ENCODE measurements around the gene ANKRD6. TPM values are rescaled to one million over a fixed set of nuclear protein-coding genes. Genes with fewer than 3 reads are reported as not detected.
"Not testable (repeated sequence)": the region's sequence is repeated elsewhere in the genome, so short reads cannot be mapped to it uniquely, and the experiment has no call there.

ANKRD6 gene
- total RNA-seq, 6 experiments from 2014 or later = 5.3 to 14.8 (median 8.3) TPM

DNA sequence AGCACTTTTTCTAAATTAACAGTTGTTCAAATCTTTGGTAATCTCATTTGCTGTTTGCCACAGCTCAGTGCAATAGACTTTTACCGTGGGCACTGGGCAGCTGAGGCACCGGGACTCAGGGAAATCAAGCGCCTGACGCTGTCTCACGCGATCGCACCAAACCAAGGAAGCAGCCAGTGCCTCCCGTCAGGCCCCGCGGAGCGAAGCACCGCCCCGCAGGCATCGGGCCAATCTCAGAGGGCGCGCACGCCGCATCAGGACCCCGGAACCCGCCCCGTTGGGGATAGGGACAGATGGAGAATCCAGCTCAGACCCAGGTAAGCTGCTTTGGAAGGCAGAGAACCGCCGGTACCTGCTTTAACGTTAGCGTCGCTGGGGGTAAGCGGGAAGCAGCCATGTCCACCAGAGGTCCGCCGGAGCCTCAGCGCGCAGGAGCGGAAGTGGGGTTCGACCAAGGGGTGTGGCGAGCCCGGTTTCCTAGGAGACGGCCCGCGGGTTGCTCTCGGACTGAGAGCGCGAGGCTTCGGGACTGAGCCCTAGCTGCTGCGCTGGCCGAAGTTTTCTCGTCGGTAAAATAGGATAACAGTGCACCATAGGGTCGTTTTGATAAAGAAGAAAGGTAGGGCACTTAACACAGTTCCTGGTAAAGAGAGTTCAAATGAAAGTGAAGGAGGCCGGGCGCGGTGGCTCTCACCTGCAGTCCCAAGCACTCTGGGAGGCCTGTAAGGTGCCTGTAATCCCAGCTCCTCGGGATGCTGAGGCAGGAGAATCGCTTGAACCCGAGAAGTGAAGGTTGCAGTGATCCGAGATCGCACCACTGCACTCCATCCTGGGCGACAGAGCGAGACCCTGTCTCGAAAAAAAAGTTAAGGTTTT lies 205.6 kb downstream of the ANKRD6 start, which contains the start of gene LYRM2:
Gene LYRM2 (minus strand): TSS at position 428 of the 876 bp plus-strand sequence. CDS start 31 bp downstream, at position 397.
- H3K4me1 ChIP-seq = peaks cover 0 to 18% (median 5%) of the 10 kb centered on the region in 4 donors
- intact Hi-C loops (cut with DNase I) = no loop called here
- H3K9me3 ChIP-seq = no peaks in the 10 kb centered on the region
- H3K36me3 ChIP-seq = peaks cover 0 to 11% (median 6%) of the 10 kb centered on the region in 4 donors
- H3K4me3 ChIP-seq = peak within 1 kb of the TSS; percentile 73 to 96 (median 79)
- H3K27ac ChIP-seq = peak within 1 kb of the TSS; percentile 81 to 89 (median 82)
- TF ChIP-seq, protein P1, sequence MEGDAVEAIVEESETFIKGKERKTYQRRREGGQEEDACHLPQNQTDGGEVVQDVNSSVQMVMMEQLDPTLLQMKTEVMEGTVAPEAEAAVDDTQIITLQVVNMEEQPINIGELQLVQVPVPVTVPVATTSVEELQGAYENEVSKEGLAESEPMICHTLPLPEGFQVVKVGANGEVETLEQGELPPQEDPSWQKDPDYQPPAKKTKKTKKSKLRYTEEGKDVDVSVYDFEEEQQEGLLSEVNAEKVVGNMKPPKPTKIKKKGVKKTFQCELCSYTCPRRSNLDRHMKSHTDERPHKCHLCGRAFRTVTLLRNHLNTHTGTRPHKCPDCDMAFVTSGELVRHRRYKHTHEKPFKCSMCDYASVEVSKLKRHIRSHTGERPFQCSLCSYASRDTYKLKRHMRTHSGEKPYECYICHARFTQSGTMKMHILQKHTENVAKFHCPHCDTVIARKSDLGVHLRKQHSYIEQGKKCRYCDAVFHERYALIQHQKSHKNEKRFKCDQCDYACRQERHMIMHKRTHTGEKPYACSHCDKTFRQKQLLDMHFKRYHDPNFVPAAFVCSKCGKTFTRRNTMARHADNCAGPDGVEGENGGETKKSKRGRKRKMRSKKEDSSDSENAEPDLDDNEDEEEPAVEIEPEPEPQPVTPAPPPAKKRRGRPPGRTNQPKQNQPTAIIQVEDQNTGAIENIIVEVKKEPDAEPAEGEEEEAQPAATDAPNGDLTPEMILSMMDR (IDR thresholded peaks at IDR 0.05) = peak in 2 of 4 donors; percentile 8 to 26
- TF ChIP-seq POLR2A (IDR thresholded peaks at IDR 0.05) = peak; percentile 81
- peak; percentile 97 to 99 (median 98) for ATAC-seq
- H3K27me3 ChIP-seq = no peaks in the 10 kb centered on the region
- 2% methylated on average over 48 of the region's 58 CpGs for WGBS (ENCODE audit: insufficient coverage, low coverage, low lambda C conversion rate, missing lambda C conversion rate)
- DNase-seq = peak; percentile 96 to 98 (median 96)

DNA sequence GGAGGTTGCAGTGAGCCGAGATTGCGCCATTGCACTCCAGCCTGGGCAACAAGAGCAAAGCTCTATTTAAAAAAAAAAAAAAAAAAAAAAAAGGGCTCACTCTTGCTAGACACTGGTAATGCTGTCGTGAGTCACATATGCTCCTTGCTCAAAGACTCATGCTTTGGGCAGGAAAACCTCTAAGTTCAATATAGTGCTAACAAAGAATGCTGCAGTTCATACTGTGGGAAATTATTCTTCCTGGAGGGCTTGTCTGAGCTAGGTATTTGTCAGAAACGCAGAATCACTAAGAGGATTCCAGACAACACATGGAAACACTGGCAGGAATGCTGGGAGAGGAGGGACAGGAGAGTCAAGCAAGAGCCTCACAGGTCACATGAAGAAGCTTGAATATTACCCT lies 207.9 kb downstream of the ANKRD6 start:
- ATAC-seq = no peak
- 93% methylated on average over 4 of the region's 4 CpGs for WGBS (ENCODE audit: insufficient coverage, low coverage, low lambda C conversion rate, missing lambda C conversion rate)

DNA sequence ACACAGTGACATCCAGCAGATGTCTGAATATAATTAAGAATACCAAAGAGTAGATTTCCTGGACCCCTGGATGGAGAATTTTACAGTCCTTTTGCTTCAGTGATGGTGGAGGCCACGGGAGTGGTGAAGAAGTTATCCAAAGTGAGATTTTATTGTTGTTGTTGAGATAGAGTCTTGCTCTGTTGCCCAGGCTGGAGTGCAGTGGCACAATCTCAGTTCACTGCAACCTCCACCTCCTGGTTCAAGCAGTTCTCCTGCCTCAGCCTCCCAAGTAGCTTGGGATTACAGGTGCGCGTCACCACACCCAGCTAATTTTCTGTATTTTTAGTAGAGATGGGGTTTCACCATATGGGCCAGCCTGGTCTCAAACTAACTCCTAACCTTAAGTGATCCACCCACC lies 208.6 kb downstream of the ANKRD6 start:
- DNase-seq; intact Hi-C loops (cut with DNase I); H3K9me3 ChIP-seq; H3K4me3 ChIP-seq; H3K27ac ChIP-seq; H3K27me3 ChIP-seq; ATAC-seq: not testable (repeated sequence)
- WGBS (ENCODE audit: insufficient coverage, low coverage, low lambda C conversion rate, missing lambda C conversion rate) = 89% methylated on average over 1 of the region's 3 CpGs
- Histone ChIP-seq H3K4me1 (peaks cover 0 to 23% (median 5%) of the 10 kb centered on the region in 4 donors), H3K36me3 (peaks cover 0 to 41% (median 16%) of the 10 kb centered on the region in 4 donors)

More for the DNA sequence above, 207.9 kb downstream of the ANKRD6 start:
- Histone ChIP-seq H3K27ac (no peak overlapping the region), H3K27me3 (no peaks in the 10 kb centered on the region), H3K4me3 (no peak overlapping the region), H3K36me3 (peaks cover 0 to 34% (median 15%) of the 10 kb centered on the region in 4 donors), H3K4me1 (peaks cover 0 to 23% (median 5%) of the 10 kb centered on the region in 4 donors), H3K9me3 (no peaks in the 10 kb centered on the region)
- intact Hi-C loops (cut with DNase I) = no loop called here
- TF ChIP-seq, protein P1 (IDR thresholded peaks at IDR 0.05) = no peak
- TF ChIP-seq POLR2A (IDR thresholded peaks at IDR 0.05) = no peak
- no peak for DNase-seq

DNA sequence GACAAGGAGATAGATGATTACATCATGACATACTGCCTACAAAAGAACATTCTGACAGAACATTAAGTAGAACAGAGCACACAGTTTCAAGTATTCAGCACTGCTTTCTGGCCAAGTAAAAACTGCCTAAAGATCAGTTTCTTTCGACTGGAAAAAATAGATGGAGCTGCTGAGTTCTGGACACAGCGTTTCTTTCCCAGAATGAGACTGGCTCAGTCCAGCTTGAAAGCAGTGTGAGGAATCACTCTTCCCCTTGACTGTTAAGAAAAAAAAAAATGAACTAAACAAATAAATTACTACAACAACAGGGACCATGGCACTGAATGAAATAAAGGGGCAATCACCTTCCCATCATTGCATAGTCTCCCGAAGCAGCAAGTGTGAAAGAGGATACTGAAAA lies 210.0 kb downstream of the ANKRD6 start:
- H3K4me1 ChIP-seq = peaks cover 0 to 15% (median 1%) of the 10 kb centered on the region in 4 donors
- DNase-seq (no peak), ATAC-seq (no peak)
- H3K9me3 ChIP-seq = no peaks in the 10 kb centered on the region
- H3K27me3 ChIP-seq = no peaks in the 10 kb centered on the region
- H3K27ac ChIP-seq = no peak overlapping the region
- intact Hi-C loops (cut with DNase I) = no loop called here
- WGBS (ENCODE audit: insufficient coverage, low coverage, low lambda C conversion rate, missing lambda C conversion rate) = 78% methylated on average over 3 of the region's 3 CpGs
- H3K4me3 ChIP-seq = no peak overlapping the region
- peaks cover 0 to 55% (median 23%) of the 10 kb centered on the region in 4 donors for H3K36me3 ChIP-seq
- TF ChIP-seq POLR2A (IDR thresholded peaks at IDR 0.05) = no peak
- TF ChIP-seq, protein P1 (IDR thresholded peaks at IDR 0.05) = no peak

DNA sequence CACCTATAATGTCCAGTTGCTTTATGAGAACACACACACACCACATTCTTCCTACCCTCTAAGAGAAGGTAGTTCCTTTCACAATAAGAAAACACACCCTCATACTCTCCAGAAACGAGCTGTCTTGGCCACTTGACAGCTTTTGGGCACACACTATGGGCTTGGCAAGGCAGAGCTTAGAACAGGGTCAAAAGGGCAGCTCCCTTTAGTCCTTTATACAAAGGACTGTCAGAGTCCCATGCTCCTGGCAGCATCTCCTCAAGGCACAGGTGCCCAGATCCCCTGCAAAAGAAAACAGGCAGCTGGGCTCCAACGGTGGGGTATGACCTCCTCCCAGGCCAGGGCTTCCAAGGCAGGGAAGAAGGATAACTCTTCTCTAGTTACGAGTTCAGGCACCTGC lies 210.5 kb downstream of the ANKRD6 start:
- Histone ChIP-seq H3K27me3 (no peaks in the 10 kb centered on the region), H3K27ac (no peak overlapping the region), H3K4me3 (no peak overlapping the region), H3K9me3 (no peaks in the 10 kb centered on the region), H3K4me1 (peaks cover 0 to 15% (median 0%) of the 10 kb centered on the region in 4 donors), H3K36me3 (peaks cover 0 to 60% (median 25%) of the 10 kb centered on the region in 4 donors)
- peak; percentile 42 to 68 (median 63) for ATAC-seq
- DNase-seq = peak in 1 of 3 donors; percentile 63
- intact Hi-C loops (cut with DNase I) = no loop called here
- TF ChIP-seq, protein P1 (IDR thresholded peaks at IDR 0.05) = no peak
- TF ChIP-seq POLR2A (IDR thresholded peaks at IDR 0.05) = no peak
- 49% methylated on average over 3 of the region's 3 CpGs for WGBS (ENCODE audit: insufficient coverage, low coverage, low lambda C conversion rate, missing lambda C conversion rate)

All from right lobe of liver (tissue), 6 donors.